Breast epithelium (tissue), 4 donors: Measurements from ENCODE around the gene IL22. TPM values are rescaled to one million over a fixed set of nuclear protein-coding genes. Genes with fewer than 3 reads are reported as not detected.

Experiments
- DNase-seq, 2 donors: peaks; one replicate each; pipeline ENCODE4 v3.0.0-alpha.2; 2019; ENCODE audit warnings: low spot score in 2 of 2
- H3K27ac ChIP-seq, 2 donors: fragments of 200-600 bp; sonication (generic) in 1 of 2; one replicate each; pipeline ENCODE4 v1.5.1; 2016 to 2019; ENCODE audit warnings: mild to moderate bottlenecking in 1 of 2
- H3K27me3 ChIP-seq, 2 donors: fragments of 200-600 bp; sonication (generic) in 1 of 2; one replicate each; pipeline versions ENCODE4 v1.5.1 to v1.6.0; 2017 to 2019; ENCODE audit warnings: control low read depth in 1 of 2, mild to moderate bottlenecking in 1 of 2
- H3K36me3 ChIP-seq: fragments of 200-600 bp; one replicate; pipeline ENCODE4 v1.5.1; 2019
- H3K4me1 ChIP-seq, 2 donors: fragments of 200-600 bp; sonication (generic); one replicate each; pipeline ENCODE4 v1.5.1; 2016 to 2019; ENCODE audit warnings: control low read depth in 1 of 2
- H3K4me3 ChIP-seq, 3 donors: fragments of 200-600 bp; sonication (generic); 1 replicate in 2 of 3; 2 replicates in 1 of 3; pipeline ENCODE4 v1.5.1; 2016 to 2019; ENCODE audit warnings: mild to moderate bottlenecking in 3 of 3, moderate library complexity in 2 of 3
- H3K9me3 ChIP-seq, 2 donors: fragments of 200-600 bp; sonication (generic) in 1 of 2; one replicate each; pipeline ENCODE4 v1.5.1; 2016 to 2019; ENCODE audit warnings: control low read depth in 1 of 2
- CTCF ChIP-seq, 3 donors: fragments of 450-650 bp; IDR thresholded peaks; one replicate each; pipeline ENCODE4 v1.5.1; 2016 to 2017; ENCODE audit warnings: antibody characterized with exemption in 3 of 3, mild to moderate bottlenecking in 3 of 3, moderate library complexity in 3 of 3
- POLR2A ChIP-seq: fragments of 450-650 bp; IDR thresholded peaks from one replicate; pipeline ENCODE4 v1.6.1; 2016; ENCODE audit warnings: antibody characterized with exemption, mild to moderate bottlenecking, moderate library complexity
- POLR2AphosphoS5 ChIP-seq, 3 donors: sonication (generic); formaldehyde crosslinking; IDR thresholded peaks; one replicate each; pipeline ENCODE4 v1.6.1; 2017; ENCODE audit warnings: antibody characterized with exemption in 3 of 3
- intact Hi-C: fragments of 100-400 bp; cut with DNase I; formaldehyde crosslinking; loops from one replicate; pipeline ENCODE4 v1.15.1; 2023; ENCODE audit warnings: low total_unique reads
- total RNA-seq, 3 donors: library from RNA; depleted of rRNA; stranded (reverse); fragments of >200 nt; gene quantifications; one replicate each; pipeline ENCODE4 v1.1.0, GENCODE V29; 2016

The IL22 gene
- total RNA-seq, 3 donors from 2014 or later = not detected

DNA sequence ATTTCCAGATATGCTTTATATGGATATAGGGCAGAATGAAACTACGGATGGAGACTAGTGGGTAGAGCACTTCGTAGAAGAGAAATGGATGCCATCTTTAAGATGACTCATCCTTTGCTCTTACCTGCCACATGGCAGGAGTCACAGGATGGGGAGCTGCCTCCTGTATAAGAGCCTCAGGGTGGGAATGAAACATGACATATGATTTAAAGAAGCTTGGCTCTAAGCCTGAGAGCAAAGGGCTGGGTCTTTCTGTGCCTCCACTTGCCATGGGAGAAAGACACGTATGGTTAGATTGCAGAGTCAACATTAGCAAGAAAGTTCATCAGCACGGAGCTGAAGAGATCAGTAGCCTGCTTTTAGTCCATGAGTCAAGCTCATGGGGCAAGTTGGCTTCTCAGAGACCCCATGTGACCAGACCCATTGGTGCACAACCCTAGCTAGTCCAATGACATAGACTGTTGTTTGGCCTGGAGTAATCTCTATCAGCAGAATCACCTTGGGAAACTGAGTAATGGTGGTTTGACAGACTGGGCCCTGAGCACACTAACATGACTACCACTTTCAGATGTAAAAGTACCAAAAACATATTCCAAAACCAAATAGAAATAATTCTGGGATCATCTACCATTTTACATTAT, 38.1 kb upstream of the IL22 start:
- Histone ChIP-seq H3K36me3 (no peaks in the 10 kb centered on the region), H3K9me3 (no peaks in the 10 kb centered on the region), H3K4me1 (no peaks in the 10 kb centered on the region), H3K27ac (no peak overlapping the region), H3K27me3 (no peaks in the 10 kb centered on the region), H3K4me3 (no peak overlapping the region)
- intact Hi-C loops = no loop called here
- DNase-seq = no peak
- TF ChIP-seq POLR2AphosphoS5 (IDR thresholded peaks at IDR 0.05) (no peak), CTCF (IDR thresholded peaks at IDR 0.05) (no peak), POLR2A (no peak)

DNA sequence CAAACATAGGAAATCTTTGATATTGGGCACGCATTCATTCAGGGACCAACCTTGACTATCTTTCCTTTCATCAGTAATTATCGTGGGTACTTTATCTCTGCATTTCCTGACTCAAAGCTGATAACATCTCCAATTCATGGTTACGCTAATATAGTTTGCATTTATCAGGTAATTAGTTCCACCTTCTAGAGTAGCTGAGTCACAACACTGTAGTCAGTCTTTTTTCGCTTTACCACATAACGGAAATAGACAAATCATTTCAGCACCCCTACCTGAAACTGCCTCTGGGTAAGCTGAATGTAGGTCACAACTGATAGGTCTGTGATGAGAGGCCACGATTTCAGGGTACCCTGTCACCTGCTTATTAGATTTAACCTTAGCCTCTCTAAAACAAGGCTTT, 36.7 kb upstream of the IL22 start:
- Histone ChIP-seq H3K27ac (no peak overlapping the region), H3K4me1 (no peaks in the 10 kb centered on the region), H3K27me3 (no peaks in the 10 kb centered on the region), H3K36me3 (no peaks in the 10 kb centered on the region), H3K9me3 (no peaks in the 10 kb centered on the region), H3K4me3 (no peak overlapping the region)
- no peak for TF ChIP-seq POLR2AphosphoS5 (IDR thresholded peaks at IDR 0.05)
- TF ChIP-seq CTCF (IDR thresholded peaks at IDR 0.05) = no peak
- TF ChIP-seq POLR2A = no peak
- no peak for DNase-seq
- intact Hi-C loops = no loop called here

DNA sequence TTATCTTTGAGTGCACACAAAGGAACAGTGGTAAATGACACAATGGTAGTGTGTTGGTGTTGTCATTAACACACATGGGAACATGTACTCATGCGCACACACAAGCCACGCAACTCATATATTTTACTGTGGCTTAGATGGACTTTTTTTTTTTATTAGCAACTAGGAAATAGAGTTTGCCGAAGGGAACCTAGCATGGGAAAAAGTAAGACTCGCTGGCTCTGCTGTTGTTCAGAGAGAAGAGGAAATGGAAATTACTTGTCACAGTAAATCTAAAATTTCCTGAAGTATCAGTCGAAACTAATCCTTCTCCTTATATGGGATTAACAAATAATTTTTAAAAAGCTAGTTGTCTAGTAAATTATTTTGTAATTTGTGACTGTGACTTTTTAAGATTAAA, 33.7 kb upstream of the IL22 start:
- Histone ChIP-seq H3K27me3 (no peaks in the 10 kb centered on the region), H3K27ac (no peak overlapping the region), H3K4me3 (no peak overlapping the region), H3K36me3 (no peaks in the 10 kb centered on the region), H3K4me1 (no peaks in the 10 kb centered on the region), H3K9me3 (no peaks in the 10 kb centered on the region)
- intact Hi-C loops = no loop called here
- DNase-seq = no peak
- TF ChIP-seq CTCF (IDR thresholded peaks at IDR 0.05) = no peak
- TF ChIP-seq POLR2AphosphoS5 (IDR thresholded peaks at IDR 0.05) = no peak
- no peak for TF ChIP-seq POLR2A

DNA sequence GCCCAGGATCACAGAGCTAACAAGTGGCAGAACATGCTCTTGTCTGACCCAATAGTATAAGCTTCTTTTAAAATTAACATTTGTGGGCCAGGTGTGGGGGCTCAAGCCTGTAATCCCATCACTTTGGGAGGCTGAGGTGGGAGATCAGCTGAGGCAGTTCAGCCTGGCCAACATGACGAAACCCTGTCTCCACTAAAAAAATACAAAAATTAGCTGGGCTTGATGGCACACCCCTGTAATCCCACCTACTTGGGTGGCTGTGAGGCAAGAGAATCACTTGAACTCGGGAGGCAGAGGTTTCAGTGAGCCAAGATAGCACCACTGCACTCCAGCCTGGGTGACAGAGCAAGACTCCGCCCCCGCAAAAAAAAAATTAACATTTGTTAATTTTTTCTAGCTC, 33.0 kb upstream of the IL22 start:
- H3K4me3 ChIP-seq = no peak overlapping the region
- TF ChIP-seq CTCF (IDR thresholded peaks at IDR 0.05) = no peak
- TF ChIP-seq POLR2A = no peak
- TF ChIP-seq POLR2AphosphoS5 (IDR thresholded peaks at IDR 0.05) = no peak
- H3K4me1 ChIP-seq = no peaks in the 10 kb centered on the region
- DNase-seq = no peak
- H3K9me3 ChIP-seq = no peaks in the 10 kb centered on the region
- intact Hi-C loops = no loop called here
- no peaks in the 10 kb centered on the region for H3K36me3 ChIP-seq
- H3K27ac ChIP-seq = no peak overlapping the region
- H3K27me3 ChIP-seq = no peaks in the 10 kb centered on the region

DNA sequence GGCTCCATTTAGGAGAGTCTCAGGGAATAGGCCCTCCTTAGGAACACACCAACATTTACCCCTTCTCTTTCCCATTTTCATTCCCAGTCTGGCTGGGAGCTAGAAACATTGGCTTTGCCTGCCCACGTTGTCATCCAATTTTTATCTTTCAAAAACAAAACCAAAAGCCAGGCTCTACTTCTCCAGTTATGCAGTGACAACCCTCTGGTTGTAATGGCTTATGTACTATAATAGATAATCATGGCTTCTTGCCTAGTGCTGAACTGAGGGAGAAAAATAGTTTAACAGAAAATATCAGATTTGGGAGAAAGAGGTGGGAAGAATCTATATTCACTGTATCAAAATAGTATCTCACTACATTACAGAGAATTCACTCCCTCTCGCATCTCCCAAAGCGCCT, 32.1 kb upstream of the IL22 start:
- intact Hi-C loops = no loop called here
- no peaks in the 10 kb centered on the region for H3K4me1 ChIP-seq
- no peak for DNase-seq
- no peak overlapping the region for H3K27ac ChIP-seq
- no peaks in the 10 kb centered on the region for H3K9me3 ChIP-seq
- no peak for TF ChIP-seq CTCF (IDR thresholded peaks at IDR 0.05)
- no peak for TF ChIP-seq POLR2A
- TF ChIP-seq POLR2AphosphoS5 (IDR thresholded peaks at IDR 0.05) = no peak
- H3K4me3 ChIP-seq = no peak overlapping the region
- no peaks in the 10 kb centered on the region for H3K36me3 ChIP-seq
- no peaks in the 10 kb centered on the region for H3K27me3 ChIP-seq
